Right renal pelvis (tissue), 4 donors: ENCODE results near the gene TSHZ3. TPM values are rescaled to one million over a fixed set of nuclear protein-coding genes. Genes with fewer than 3 reads are reported as not detected.
A peak's percentile ranks its signal among the peaks of the same experiment; 100 is the strongest.

Source experiments
- DNase-seq, 4 donors: peaks; one replicate each; pipeline ENCODE4 v3.0.0-alpha.2; 2013; ENCODE audit warnings: low read depth in 4 of 4, low spot score in 3 of 4, missing footprints in 1 of 4
- polyA plus RNA-seq, 4 donors: library from polyadenylated mRNA; unstranded; fragments of 120-200 nt; gene quantifications; one replicate each; pipeline ENCODE4 v1.2.1, GENCODE V29; 2013; ENCODE audit not compliant: insufficient read length in 4 of 4

TSHZ3 gene
- 10 to 100 TPM; 10.1 to 15.7 (median 14.2) TPM for polyA plus RNA-seq

- DNase-seq: peak in 1 of 4 donors; percentile 61
Measured at GRCh38 chr19:31349160-31349881, at the start of gene TSHZ3. Gene TSHZ3 (minus strand): TSS chr19:31349436. CDS start chr19:31349219, 217 bp downstream.

- no peak for DNase-seq
Measured at GRCh38 chr19:31397308-31397707, 48.1 kb upstream of the TSHZ3 start.

- peak in 1 of 4 donors; percentile 18 for DNase-seq
Measured at GRCh38 chr19:31392464-31392863, 43.2 kb upstream of the TSHZ3 start.

GRCh38 chr19:31391518-31391917, 42.3 kb upstream of the TSHZ3 start:
- no peak for DNase-seq

- no peak for DNase-seq
Measured at GRCh38 chr19:31390711-31391110, 41.5 kb upstream of the TSHZ3 start.

- no peak for DNase-seq
Measured at GRCh38 chr19:31389874-31390273, 40.6 kb upstream of the TSHZ3 start.

- DNase-seq: no peak
Measured at GRCh38 chr19:31387717-31388301, 38.6 kb upstream of the TSHZ3 start.

- no peak for DNase-seq
Measured at GRCh38 chr19:31386806-31387205, 37.6 kb upstream of the TSHZ3 start.

- DNase-seq: no peak
Measured at GRCh38 chr19:31385744-31386143, 36.5 kb upstream of the TSHZ3 start.

- DNase-seq: no peak
Measured at GRCh38 chr19:31383553-31383952, 34.3 kb upstream of the TSHZ3 start.

- DNase-seq: no peak
Measured at GRCh38 chr19:31380854-31381253, 31.6 kb upstream of the TSHZ3 start.

GRCh38 chr19:31378404-31378803, 29.2 kb upstream of the TSHZ3 start:
- peak in 1 of 4 donors; percentile 36 for DNase-seq

- DNase-seq: no peak
Measured at GRCh38 chr19:31377736-31378135, 28.5 kb upstream of the TSHZ3 start.

- no peak for DNase-seq
Measured at GRCh38 chr19:31372246-31372781, 23.1 kb upstream of the TSHZ3 start.

GRCh38 chr19:31370216-31370615, 21.0 kb upstream of the TSHZ3 start:
- DNase-seq: no peak

GRCh38 chr19:31364963-31365362, 15.7 kb upstream of the TSHZ3 start:
- no peak for DNase-seq

GRCh38 chr19:31361728-31362127, 12.5 kb upstream of the TSHZ3 start:
- DNase-seq: no peak

- no peak for DNase-seq
Measured at GRCh38 chr19:31357315-31357673, 8.1 kb upstream of the TSHZ3 start.

GRCh38 chr19:31356587-31357314, 7.5 kb upstream of the TSHZ3 start:
- DNase-seq: no peak

GRCh38 chr19:31355665-31356289, 6.5 kb upstream of the TSHZ3 start:
- DNase-seq: no peak
